ENCODE data around the gene MDC1.
"Not testable (repeated sequence)": the region's sequence is repeated elsewhere in the genome, so short reads cannot be mapped to it uniquely, and the experiment has no call there.

MDC1 gene

GRCh38 chr6:30721198-30722024 lies 4.3 kb upstream of the MDC1 start:
- H3K36me3 ChIP-seq (ENCODE audit: control insufficient read depth, insufficient read depth, low read length): no peaks in the 10 kb centered on the region
- peak; percentile 35 for TF ChIP-seq CTCF (IDR thresholded peaks at IDR 0.05)
- no peaks in the 10 kb centered on the region for H3K79me2 ChIP-seq
- H3K4me2 ChIP-seq (ENCODE audit: low read length): peak overlapping the region; percentile 88
- H3K27me3 ChIP-seq (ENCODE audit: control insufficient read depth, insufficient read depth, low read length): no peaks in the 10 kb centered on the region
- H3K9me3 ChIP-seq (ENCODE audit: control insufficient read depth, low read length): no peaks in the 10 kb centered on the region
- H3K4me3 ChIP-seq (ENCODE audit: low read depth, low read length): peak overlapping the region; percentile 82
- peak overlapping the region; percentile 44 for H2AFZ ChIP-seq
- peaks cover 19% of the 10 kb centered on the region for H3K4me1 ChIP-seq
- peak overlapping the region; percentile 76 for H3K27ac ChIP-seq
- no peak overlapping the region for H3K9ac ChIP-seq

GRCh38 chr6:30720738-30721197 lies 3.7 kb upstream of the MDC1 start:
- Histone ChIP-seq H3K36me3 (ENCODE audit: control insufficient read depth, insufficient read depth, low read length) (no peaks in the 10 kb centered on the region), H3K4me2 (ENCODE audit: low read length) (peak overlapping the region; percentile 83), H3K27me3 (ENCODE audit: control insufficient read depth, insufficient read depth, low read length) (no peaks in the 10 kb centered on the region), H3K79me2 (no peaks in the 10 kb centered on the region), H3K27ac (peak overlapping the region; percentile 76), H3K9me3 (ENCODE audit: control insufficient read depth, low read length) (no peaks in the 10 kb centered on the region), H3K9ac (no peak overlapping the region), H3K4me3 (ENCODE audit: low read depth, low read length) (peak overlapping the region; percentile 82), H2AFZ (peak overlapping the region; percentile 44), H3K4me1 (peaks cover 20% of the 10 kb centered on the region)
- no peak for TF ChIP-seq CTCF (IDR thresholded peaks at IDR 0.05)

- Histone ChIP-seq H3K27ac (peak within 1 kb of the TSS; percentile 76), H3K36me3 (ENCODE audit: control insufficient read depth, insufficient read depth, low read length) (no peaks in the 10 kb centered on the region), H3K4me3 (ENCODE audit: low read depth, low read length) (peak within 1 kb of the TSS; percentile 82), H3K79me2 (no peaks in the 10 kb centered on the region), H3K4me1 (peaks cover 20% of the 10 kb centered on the region), H3K27me3 (ENCODE audit: control insufficient read depth, insufficient read depth, low read length) (no peaks in the 10 kb centered on the region), H3K9ac (no peak within 1 kb of the TSS), H2AFZ (peak within 1 kb of the TSS; percentile 87), H3K4me2 (ENCODE audit: low read length) (peak within 1 kb of the TSS; percentile 91), H3K9me3 (ENCODE audit: control insufficient read depth, low read length) (no peaks in the 10 kb centered on the region)
- TF ChIP-seq CTCF (IDR thresholded peaks at IDR 0.05): no peak
These were observed 3.0 kb upstream of the MDC1 start, which contains the start of gene TUBB for GRCh38 chr6:30719791-30720737. TUBB (plus strand) TSS chr6:30720352; CDS start chr6:30720507, 155 bp downstream.

GRCh38 chr6:30719356-30719755 lies 2.3 kb upstream of the MDC1 start:
- Histone ChIP-seq H3K79me2 (no peaks in the 10 kb centered on the region), H3K9ac (no peak overlapping the region), H3K27ac (peak overlapping the region; percentile 76), H3K36me3 (ENCODE audit: control insufficient read depth, insufficient read depth, low read length) (no peaks in the 10 kb centered on the region), H3K4me2 (ENCODE audit: low read length) (peak overlapping the region; percentile 91), H3K4me1 (peaks cover 20% of the 10 kb centered on the region), H2AFZ (peak overlapping the region; percentile 87), H3K27me3 (ENCODE audit: control insufficient read depth, insufficient read depth, low read length) (no peaks in the 10 kb centered on the region), H3K9me3 (ENCODE audit: control insufficient read depth, low read length) (no peaks in the 10 kb centered on the region), H3K4me3 (ENCODE audit: low read depth, low read length) (peak overlapping the region; percentile 82)
- TF ChIP-seq CTCF (IDR thresholded peaks at IDR 0.05): no peak

- not testable (repeated sequence) for H3K79me2 ChIP-seq; H3K9me3 ChIP-seq (ENCODE audit: control insufficient read depth, low read length); H3K36me3 ChIP-seq (ENCODE audit: control insufficient read depth, insufficient read depth, low read length); H3K27me3 ChIP-seq (ENCODE audit: control insufficient read depth, insufficient read depth, low read length); H3K9ac ChIP-seq
- H2AFZ ChIP-seq: peak overlapping the region; percentile 90
- H3K4me2 ChIP-seq (ENCODE audit: low read length): peak overlapping the region; percentile 76
- H3K27ac ChIP-seq: peak overlapping the region; percentile 83
- peak overlapping the region; percentile 97 for H3K4me3 ChIP-seq (ENCODE audit: low read depth, low read length)
- H3K4me1 ChIP-seq: peaks cover 19% of the 10 kb centered on the region
These were observed 1.0 kb upstream of the MDC1 start for GRCh38 chr6:30717845-30718720.
